Neuron (in vitro differentiated cells): ENCODE measurements around the gene NR2F1-AS1.

Experiments used
- H2AFZ ChIP-seq: one replicate; pipeline ENCODE4 v1.6.1; 2013; ENCODE audit warnings: low read depth, mild to moderate bottlenecking, inconsistent platforms, low read length, moderate library complexity
- H3K27me3 ChIP-seq: one replicate; pipeline ENCODE4 v1.6.1; 2013; ENCODE audit warnings: low read length; ENCODE audit not compliant: insufficient read depth
- H3K36me3 ChIP-seq: one replicate; pipeline ENCODE4 v1.6.1; 2013; ENCODE audit warnings: low read length; ENCODE audit not compliant: insufficient read depth
- H3K4me1 ChIP-seq: one replicate; pipeline ENCODE4 v1.6.1; 2013; ENCODE audit warnings: low read length; ENCODE audit not compliant: insufficient read depth
- H3K4me3 ChIP-seq: 2 replicates; pipeline ENCODE4 v1.5.1; 2013; ENCODE audit warnings: mild to moderate bottlenecking, low read length, moderate library complexity
- H3K9me3 ChIP-seq: one replicate; pipeline ENCODE4 v1.6.1; 2013; ENCODE audit warnings: low read length

Gene NR2F1-AS1

DNA sequence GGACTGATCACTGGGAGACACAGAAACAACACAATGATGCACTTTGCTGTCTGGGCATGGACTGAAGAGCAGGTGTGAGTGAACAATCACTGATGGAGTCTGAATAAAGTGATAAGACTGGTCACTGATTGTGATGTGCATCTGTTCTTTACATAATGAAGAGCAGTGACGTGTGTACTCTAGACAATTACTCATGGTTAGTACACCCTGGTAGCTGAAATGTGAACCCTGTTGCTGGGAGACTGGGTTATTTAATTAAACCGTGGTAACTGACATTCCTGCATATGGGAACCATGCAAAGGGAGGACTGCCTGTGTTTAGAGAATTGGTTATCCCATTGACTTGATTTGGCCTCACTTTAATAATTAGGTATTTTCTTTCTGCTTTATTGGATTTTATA is 202.9 kb downstream of the NR2F1-AS1 start:
- H3K4me1 ChIP-seq, result peaks cover 20% of the 10 kb centered on the region
- H3K4me3 ChIP-seq, result no peak overlapping the region
- no peaks in the 10 kb centered on the region for H3K27me3 ChIP-seq
- no peak overlapping the region for H2AFZ ChIP-seq
- H3K36me3 ChIP-seq, result no peaks in the 10 kb centered on the region
- H3K9me3 ChIP-seq, result no peaks in the 10 kb centered on the region

DNA sequence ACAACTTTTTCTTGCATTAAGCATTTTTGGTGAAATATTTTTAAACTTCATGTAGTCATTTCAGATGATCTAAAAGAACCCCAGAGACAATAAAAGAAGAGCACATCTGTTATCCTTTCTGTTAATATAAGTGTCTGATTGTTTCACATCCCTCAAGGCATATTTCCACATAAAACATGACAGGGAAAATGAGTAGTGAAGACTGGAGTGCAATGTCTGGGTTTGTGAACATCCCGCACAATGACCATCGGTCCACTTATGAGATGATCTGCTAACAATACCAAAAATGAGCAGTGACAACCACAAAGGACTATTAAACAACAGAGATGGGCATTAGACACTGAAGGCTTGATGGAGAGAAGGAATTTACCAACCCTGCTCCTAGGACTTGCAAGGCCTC is 209.1 kb downstream of the NR2F1-AS1 start:
- Histone ChIP-seq H3K27me3 (no peaks in the 10 kb centered on the region), H3K4me3 (no peak overlapping the region), H2AFZ (no peak overlapping the region), H3K9me3 (no peaks in the 10 kb centered on the region), H3K4me1 (no peaks in the 10 kb centered on the region), H3K36me3 (no peaks in the 10 kb centered on the region)

DNA sequence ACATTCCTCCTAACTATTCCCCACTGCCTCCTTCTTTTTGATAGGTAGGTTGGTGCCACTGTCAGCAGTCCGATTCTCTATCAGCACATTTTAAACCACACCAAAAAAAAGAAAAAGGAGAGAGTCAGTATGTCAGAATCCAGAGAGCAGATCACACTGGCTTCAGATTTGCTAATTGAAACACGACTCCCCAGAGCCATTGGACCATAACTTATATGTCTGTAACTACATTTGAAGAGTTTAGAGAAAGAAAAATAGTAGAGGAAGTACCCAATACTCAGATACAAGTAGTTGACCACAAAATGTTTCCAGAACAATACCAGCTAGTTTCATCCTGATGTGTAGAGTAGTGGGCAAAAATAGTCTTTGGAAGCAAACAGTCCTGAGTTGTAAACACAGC is 216.6 kb downstream of the NR2F1-AS1 start:
- Histone ChIP-seq H3K36me3 (no peaks in the 10 kb centered on the region), H3K9me3 (no peaks in the 10 kb centered on the region), H3K4me3 (no peak overlapping the region), H3K27me3 (no peaks in the 10 kb centered on the region), H3K4me1 (no peaks in the 10 kb centered on the region), H2AFZ (no peak overlapping the region)

DNA sequence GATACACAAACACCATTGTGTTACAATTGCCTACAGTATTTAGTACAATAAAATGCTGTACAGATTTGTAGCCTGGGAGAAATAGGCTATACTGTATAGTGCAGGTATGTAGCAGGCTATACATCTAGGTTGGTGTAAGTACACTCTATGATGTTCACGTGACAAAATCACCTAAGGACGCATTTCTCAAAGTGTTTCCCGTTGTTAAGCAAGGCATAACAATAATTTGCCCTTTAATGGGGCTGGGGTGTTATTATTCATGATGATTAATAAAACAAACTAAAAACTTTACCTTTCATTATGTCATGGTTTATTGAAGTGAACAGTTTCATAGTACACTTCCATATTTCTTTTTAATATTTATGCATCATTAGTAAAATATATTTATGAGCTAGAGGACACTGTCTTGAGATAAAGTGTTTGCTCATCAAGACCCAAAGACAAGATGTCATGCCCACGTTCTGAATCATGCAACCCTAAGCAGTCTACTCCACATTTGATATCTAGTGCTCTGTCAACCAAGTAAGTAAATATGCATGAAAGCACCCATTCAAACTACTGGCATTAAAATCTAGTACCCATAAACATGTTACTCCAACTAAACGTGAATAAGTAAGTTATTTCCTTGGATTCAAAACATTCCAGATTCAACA is 220.5 kb downstream of the NR2F1-AS1 start:
- no peaks in the 10 kb centered on the region for H3K4me1 ChIP-seq
- H3K4me3 ChIP-seq, result no peak overlapping the region
- no peak overlapping the region for H2AFZ ChIP-seq
- H3K9me3 ChIP-seq, result no peaks in the 10 kb centered on the region
- H3K27me3 ChIP-seq, result no peaks in the 10 kb centered on the region
- no peaks in the 10 kb centered on the region for H3K36me3 ChIP-seq

DNA sequence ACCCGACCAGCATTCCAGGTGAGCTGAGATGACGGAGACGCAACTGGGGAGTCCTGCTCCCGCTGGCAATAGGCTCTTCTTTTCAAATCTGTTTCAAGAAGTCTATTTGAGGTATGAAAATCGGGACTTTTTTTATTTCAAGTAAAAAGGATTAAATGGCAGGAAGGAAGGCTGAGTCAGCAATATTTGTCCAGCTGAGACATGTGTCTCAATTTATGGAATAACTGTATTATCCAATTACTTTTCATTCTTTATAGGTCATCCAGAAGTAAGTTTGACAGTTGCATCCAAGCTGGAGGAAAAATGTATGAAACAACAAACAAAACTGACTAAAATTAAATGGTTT is 221.1 kb downstream of the NR2F1-AS1 start:
- Histone ChIP-seq H3K9me3 (no peaks in the 10 kb centered on the region), H3K4me3 (no peak overlapping the region), H2AFZ (no peak overlapping the region), H3K4me1 (no peaks in the 10 kb centered on the region), H3K36me3 (no peaks in the 10 kb centered on the region), H3K27me3 (no peaks in the 10 kb centered on the region)
